Fibroblast of the aortic adventitia (primary cell): Measurements from ENCODE around the gene IRAK1BP1. TPM values are rescaled to one million over a fixed set of nuclear protein-coding genes. Genes with fewer than 3 reads are reported as not detected.
A peak's percentile ranks its signal among the peaks of the same experiment; 100 is the strongest.
"Not testable (repeated sequence)": the region's sequence is repeated elsewhere in the genome, so short reads cannot be mapped to it uniquely, and the experiment has no call there.

ENCODE experiments used
- DNase-seq: peaks from one replicate; pipeline ENCODE4 v3.0.0-alpha.2; 2010; ENCODE audit warnings: low read depth
- H3K4me3 ChIP-seq: 2 replicates; pipeline ENCODE4 v1.5.1; 2011; ENCODE audit warnings: low read depth, mild to moderate bottlenecking, control low read depth, low read length, moderate library complexity
- CTCF ChIP-seq: IDR thresholded peaks from 2 replicates; pipeline ENCODE4 v1.5.1; 2011; ENCODE audit warnings: mild to moderate bottlenecking, low read length, control low read depth, inconsistent platforms; ENCODE audit not compliant: insufficient read depth
- total RNA-seq: library from RNA; depleted of rRNA; stranded (reverse); fragments of >200 nt; gene quantifications from 2 replicates; pipeline ENCODE4 v1.2.3, GENCODE V29; 2012; ENCODE audit warnings: low replicate concordance

Gene IRAK1BP1
- total RNA-seq, 1 donor = 7.9 TPM

GRCh38 chr6:78851156-78851555 lies 16.2 kb upstream of the IRAK1BP1 start:
- no peak for TF ChIP-seq CTCF
- no peak overlapping the region for H3K4me3 ChIP-seq
- DNase-seq = no peak

GRCh38 chr6:78854546-78854945 lies 12.8 kb upstream of the IRAK1BP1 start:
- DNase-seq = no peak
- no peak overlapping the region for H3K4me3 ChIP-seq
- TF ChIP-seq CTCF = no peak

DNA sequence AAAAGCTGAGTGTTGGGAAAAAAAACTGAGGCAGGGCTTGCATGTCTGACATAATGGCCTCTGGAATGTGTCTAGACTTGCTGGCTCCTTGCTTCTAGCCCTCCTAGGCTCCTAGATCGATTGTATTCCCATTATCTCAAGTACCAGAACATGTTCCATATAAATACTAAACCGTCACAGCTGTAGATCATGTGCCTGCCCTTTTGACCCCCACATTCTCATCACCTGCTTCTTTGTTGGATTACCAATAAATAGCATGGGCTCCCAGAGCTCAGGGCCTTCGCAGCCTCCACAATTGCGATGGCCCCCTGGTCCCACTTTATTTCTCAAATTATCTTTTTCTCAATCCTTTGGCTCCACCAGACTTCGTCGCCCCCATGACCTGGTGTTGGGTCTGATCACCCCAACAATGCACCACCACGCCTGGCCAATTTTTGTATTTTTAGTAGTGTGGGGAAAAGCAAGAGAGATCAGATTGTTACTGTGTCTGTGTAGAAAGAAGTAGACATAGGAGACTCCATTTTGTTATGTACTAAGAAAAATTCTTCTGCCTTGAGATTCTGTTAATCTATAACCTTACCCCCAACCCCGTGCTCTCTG lies 8.9 kb upstream of the IRAK1BP1 start:
- not testable (repeated sequence) for H3K4me3 ChIP-seq, DNase-seq

DNA sequence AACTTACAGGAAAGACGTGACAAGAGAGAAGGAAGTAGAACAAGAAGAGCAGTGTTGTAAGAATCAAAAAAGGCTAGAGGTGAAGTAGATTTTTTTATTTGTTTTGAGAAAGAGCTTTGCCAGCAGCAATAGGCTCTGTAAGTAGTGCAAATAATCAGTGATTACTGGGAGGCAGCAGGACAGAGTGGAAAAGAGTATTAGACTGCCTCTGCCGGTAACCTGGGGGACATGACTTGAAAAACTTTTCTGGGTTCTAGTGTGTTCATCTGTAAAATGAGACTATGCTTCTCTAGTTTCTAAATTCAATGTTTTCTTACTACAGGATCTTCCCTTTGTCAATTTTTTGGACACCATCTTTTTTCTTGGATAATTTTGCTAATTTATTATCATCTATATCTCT lies 5.8 kb upstream of the IRAK1BP1 start:
- TF ChIP-seq CTCF = no peak
- no peak overlapping the region for H3K4me3 ChIP-seq

DNA sequence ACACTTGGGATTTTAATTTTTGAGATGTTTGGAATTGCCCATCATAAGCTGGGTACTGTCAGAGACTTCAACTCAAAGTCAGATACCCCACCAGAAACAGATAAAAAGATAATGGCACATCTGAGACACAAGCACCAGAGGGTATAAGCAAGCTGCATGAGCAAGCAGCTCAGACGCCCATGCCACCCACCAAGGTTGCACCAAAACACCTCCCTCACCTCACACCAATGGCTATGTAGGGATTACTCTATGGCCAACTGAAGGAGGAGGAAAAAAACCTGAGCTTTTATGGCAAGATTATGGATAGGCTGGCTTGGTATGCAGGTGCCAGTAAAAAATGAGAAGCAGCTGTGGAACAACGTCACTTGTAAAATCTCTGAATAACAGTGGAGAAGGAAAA lies 3.8 kb upstream of the IRAK1BP1 start:
- TF ChIP-seq CTCF = no peak
- DNase-seq = no peak
- H3K4me3 ChIP-seq = no peak overlapping the region

More for the DNA sequence above, 5.8 kb upstream of the IRAK1BP1 start:
- no peak for DNase-seq

- TF ChIP-seq CTCF = no peak
- no peak for DNase-seq
These were observed 2.4 kb upstream of the IRAK1BP1 start for GRCh38 chr6:78864957-78865356.

DNA sequence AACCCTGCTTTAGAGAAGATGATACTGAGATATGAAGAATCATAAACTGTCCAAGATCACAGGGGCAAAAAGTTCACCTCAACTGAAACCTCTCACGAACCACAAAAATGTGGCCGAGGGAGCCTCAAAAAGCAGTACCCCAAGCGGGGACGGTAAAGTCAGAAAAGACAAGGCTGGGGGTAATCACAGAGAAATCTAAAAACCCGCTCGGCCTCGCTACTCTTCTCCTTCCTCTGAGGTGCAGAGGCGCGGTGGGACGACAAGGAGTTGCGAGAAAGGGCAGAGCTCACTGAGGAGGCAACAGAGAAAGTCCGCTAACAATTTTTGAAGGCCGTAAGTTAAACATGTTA lies 356 bp upstream of the IRAK1BP1 start:
- no peak for DNase-seq
- H3K4me3 ChIP-seq = peak overlapping the region; percentile 100
- no peak for TF ChIP-seq CTCF

More at GRCh38 chr6:78864957-78865356, 2.4 kb upstream of the IRAK1BP1 start:
- H3K4me3 ChIP-seq = no peak overlapping the region
